Activated CD4-positive, alpha-beta T cell treated with anti-CD3 and anti-CD28 coated beads for 4 hours (primary cell): ENCODE results near the gene MNAT1.

ENCODE experiments used
- DNase-seq, 2 donors: peaks; one replicate each; pipeline ENCODE4 v3.0.0-alpha.2; 2020

Gene MNAT1

DNA sequence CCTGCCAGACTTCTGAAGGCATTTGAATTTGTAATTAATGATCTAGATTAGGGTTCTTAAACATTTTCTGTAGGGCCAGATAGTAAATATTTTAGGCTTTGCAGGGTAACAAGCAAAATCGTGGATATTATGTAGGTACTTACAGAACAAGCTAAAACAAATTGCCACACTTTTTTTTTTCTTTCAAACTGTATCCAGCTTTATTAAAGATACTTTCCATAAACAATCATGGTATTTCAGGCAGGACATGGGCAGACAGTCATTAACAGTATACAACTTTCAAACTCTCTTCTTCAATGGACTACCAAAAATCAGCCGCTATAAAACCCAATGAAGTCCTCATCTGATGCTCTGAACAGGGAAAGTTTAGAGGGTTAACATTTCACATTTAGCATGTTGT, 236.7 kb downstream of the MNAT1 start:
- no peak for DNase-seq

DNA sequence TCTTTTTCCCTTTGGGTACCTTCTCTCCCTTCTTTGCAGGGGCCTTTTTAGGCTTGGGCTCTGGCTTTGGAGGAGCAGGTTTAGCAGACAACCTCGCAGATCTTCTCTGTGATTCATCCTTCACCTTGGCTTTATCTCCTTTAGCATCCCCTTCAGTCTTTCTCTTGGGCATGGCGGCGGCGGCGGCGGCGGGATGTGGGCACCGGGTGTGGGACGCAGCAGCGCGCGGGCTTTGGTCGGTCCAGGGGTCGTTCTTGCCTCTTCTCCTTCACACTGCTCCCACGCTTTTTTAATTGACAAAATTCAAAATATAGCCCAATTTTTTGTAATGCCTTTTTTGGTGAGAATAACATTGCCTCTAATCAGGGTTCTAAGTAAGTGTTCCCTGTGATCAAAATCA, 237.7 kb downstream of the MNAT1 start:
- no peak for DNase-seq

DNA sequence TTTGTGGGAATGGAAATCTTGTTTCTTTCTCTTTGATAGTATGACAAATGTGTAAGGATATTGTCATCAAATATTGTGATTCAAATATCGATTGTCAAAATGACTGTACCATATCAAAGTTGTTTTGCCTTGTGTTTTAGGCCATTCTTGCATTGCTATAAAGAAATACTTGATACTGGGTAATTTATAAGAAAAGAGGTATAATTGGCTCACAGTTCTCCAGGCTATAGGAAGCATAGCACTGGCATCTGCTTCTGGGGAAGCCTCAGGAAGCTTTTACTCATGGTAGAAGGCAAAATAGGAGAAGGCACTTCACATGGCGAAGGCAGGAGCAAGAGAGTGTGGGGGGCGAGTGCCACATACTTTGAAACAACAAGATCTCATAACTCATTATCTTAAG, 238.5 kb downstream of the MNAT1 start:
- no peak for DNase-seq

DNA sequence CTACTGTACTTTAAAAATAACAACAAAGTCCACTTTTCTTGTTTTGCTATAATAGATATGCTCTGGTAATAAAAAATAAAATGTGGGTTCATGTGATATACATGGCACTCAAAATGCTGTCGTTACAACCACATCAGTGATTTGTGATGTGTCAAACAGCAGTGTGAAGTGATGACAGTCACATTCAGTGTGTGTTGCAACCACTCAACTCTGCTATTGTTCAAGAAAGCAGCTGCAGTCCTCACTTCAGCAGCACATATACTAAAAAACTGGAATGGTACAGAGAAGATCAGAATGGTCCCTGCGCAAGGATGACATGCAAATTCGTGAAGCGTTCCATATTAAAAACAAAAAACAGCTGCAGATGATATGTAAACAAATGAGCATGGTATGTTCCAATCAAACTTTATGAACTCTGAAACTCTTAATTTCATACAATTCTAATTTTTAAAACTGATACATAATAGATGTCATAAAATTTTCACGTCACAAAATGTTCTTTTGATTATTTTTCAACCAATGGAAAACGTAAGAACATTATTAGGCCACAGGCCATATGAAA, 239.6 kb downstream of the MNAT1 start:
- no peak for DNase-seq

DNA sequence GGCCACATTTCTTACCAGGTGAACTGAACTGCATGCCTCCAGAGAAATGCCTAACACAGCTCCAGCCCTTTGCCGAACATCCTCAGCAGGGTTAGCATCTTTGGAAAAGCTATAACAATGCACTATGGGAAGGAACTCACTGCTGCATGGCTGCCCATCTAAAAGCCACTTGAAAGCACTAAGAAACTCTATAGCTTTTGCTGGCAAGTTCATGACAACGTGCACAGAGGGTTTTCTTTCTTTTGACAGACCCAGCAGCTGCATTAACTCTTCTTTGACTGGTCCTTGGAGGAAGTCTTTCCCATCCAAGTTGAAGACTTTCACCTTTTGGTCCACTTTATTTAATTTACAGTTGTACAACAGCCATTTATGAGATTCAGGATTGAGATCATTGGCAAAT, 241.0 kb downstream of the MNAT1 start:
- no peak for DNase-seq

DNA sequence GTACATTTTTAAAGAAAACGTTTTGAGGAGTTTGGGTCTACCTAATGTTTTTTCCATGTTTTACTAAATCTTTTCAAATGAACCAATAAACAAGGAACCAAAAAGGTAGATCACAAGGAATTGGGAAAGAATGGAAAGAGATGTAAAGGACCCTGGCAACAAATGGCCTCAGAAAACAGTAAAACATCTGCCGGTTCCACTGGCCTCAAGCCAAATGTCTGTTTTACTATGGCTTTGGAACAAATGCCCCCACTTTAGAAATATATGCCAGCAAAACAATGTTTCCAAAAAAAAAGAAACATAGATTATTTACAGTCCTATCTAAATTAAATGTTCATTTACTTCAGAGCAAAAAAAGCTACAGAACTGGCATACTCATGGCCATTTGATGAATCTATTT, 243.3 kb downstream of the MNAT1 start:
- DNase-seq, result no peak

DNA sequence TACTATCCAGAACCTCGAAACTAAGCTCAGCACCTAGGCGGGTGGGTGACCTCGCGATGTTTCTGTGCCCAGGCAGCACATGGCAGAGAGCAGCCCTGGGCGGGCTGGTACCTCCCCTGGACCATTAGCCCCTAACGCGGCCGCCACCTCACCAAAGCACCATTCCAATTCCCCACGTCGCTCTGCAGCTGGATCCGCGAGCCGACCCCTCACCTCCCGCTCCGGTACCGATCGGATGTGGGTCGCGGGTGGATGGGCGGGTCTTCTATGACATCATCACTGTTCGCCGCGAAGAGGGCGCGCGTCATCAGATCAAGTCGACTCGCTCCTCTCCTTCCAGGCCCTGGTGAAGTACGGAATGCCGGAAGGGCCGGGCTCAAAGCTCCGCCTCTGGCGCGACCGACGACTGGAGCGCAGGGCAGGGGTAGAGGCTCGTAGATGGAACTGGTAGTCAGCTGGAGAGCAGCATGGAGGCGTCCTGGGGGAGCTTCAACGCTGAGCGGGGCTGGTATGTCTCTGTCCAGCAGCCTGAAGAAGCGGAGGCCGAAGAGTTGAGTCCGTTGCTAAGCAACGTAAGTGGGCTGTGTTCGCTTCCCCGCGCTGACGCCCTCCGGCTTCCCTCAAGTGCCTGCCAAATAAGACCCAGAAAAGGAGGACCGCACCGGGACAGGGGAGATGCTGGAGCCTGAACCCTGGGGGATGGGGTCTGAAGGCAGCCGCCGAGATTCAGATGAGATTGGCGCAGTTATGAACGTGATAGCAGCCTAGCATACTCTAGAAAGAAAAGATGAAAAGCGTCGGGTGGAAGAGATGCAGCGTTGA, 246.5 kb downstream of the MNAT1 start, which contains the start of the genes SLC38A6 and TRMT5:
Gene SLC38A6, plus strand, starts transcription at position 435 of the 822 bp plus-strand sequence. Its CDS starts 33 bp downstream, at position 468.
Gene TRMT5, minus strand, starts transcription at position 269 of the 822 bp plus-strand sequence. Its CDS starts 106 bp downstream, at position 163.
- peak; percentile 86 to 93 for DNase-seq

DNA sequence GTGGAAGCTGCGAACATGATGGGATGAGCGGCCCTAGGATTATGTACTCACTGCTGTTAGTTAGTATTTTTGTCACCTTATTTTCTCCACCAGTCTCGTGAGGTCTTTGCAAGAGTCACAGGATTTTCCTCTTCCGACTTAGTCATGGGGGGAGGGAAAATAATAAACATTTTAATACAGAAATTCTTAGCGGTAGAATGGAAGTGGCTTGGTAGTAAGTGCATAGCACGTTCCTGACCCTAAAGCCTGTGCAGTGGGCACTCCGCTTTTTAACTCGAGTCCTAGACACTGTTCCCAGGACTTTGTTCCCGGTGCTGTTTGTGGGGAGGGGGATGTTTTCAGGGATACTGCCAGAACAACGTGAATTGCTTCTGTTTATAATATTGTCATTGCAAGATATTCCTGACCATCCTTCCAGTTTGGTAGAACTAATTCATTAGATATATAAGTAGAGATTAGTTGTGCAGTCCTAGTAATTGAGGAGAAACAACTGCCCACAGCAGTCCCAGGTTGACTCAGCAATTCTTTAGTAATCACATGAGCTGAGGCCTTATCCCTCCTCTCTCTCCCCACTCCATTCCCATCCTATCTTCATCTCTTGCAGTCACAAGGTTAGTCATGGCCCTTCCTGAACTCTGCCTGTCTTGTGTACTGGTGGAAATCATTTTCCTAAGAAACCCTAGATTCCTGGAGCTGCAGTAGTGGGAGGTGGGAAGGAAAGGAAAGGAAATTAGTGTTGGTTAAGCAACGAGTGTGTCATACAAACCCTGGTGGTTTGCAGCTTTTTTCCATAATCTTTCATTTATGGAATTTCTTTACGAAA, 247.3 kb downstream of the MNAT1 start:
- DNase-seq, result no peak

DNA sequence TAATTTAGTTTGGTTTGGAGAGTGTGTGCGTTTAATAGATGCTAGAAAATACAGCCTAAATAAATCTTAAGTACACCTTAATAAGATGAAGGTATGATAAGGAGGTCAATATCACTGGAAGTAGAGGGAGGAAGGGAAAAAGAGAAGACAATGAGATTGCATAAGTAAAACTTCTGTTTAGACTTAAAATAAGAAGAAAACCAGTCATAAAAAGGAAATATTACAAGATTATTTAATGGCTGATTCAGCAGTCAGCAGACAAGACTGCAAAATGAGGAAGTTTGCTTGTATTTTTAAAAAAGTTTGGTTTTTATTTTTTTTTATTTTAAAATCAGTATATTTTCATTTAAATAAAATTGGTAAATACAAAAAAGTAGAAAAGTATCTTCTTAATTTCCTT, 249.6 kb downstream of the MNAT1 start:
- no peak for DNase-seq

DNA sequence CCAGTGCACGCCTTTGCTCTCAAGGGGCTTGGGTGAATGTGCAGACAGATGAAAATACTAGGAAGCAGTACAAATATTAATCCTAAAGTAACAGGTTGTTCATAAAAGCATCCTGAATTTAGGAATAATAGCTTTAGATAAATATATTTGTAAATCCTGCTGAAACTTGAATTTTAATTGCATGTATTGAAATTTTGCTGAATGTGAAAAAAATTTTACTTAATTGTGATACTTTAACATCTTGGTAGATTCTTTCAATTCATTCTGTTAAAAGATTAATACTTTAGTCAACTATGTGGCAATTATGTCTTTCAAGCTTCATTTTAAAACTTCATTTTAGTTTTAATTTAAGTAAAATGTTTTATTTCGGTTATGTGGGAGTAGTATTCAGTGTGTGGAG, 251.9 kb downstream of the MNAT1 start:
- no peak for DNase-seq

DNA sequence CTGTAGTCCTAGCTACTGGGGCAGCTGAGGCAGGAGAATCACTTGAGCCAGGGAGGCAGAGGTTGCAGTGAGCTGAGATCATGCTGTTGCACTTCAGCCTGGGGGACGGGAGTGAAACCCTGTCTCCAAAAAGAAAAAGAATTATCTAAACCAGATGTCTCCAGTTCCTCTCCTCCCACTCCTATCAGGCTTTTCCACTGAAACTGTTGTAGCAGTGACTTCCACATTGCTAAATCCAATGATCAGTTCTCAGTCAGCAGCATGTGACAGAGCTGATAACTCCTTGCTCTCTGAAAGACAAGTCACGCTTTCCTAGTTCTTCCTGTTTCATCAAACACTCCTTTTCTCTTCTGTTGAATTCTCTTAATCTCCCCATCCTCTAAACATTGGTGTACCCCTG, 255.0 kb downstream of the MNAT1 start:
- no peak for DNase-seq

DNA sequence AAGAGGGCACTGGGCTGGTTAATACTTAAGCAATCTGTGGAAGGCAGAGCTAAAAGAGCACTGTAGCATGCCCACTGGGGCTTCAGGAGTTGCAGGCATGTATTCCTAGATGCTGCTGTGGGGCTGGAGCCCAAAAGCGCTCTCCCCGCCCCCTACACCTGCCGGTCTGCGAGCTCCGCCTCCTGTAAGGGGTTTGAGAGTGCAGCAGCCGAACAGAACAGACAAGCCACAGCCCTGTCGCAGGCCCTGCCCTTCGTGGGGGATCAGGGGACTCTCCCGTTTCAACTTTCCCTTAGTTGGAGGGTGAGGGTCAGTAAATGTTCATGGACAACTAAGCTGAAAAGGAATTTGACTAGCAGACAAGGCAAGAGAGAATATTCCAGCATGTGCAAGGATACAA, 264.1 kb downstream of the MNAT1 start:
- DNase-seq, result no peak

DNA sequence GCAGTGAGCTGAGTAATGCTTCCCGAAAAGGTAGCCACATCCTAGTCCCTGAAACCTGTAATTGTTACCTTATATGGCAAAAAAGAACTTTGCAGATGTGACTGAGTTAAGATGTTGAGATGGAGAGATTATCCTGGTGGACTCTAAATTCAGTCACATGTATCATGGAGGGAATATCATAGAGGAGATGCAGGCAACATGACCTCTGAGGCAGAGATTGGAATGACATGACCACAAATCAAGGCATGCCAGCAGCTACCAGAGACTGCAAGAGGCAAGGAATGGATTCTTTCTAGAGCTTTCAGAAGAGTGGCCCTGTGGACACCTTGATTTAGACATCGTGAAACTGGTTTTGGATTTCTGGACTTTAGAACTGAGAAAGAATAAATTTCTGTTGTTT, 265.0 kb downstream of the MNAT1 start:
- no peak for DNase-seq

DNA sequence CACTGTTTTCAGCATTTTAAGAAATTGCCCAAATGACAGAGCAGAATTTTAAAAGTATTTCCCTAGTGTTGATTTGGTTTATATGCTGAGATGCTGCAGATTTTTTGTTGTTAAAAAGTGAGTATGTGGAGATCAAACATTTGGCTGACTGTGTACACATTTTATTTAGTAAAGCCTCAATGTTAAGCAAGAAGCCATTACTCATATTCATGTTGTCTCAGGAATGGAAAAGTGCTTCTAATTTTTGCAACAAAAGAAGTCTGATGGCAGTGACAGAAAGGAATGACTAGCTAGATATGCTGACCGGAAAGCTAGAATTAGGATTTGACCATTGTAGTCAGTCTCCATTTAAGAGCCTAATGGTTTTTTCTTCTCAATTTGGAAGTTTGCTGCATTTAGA, 269.0 kb downstream of the MNAT1 start:
- DNase-seq, result no peak

DNA sequence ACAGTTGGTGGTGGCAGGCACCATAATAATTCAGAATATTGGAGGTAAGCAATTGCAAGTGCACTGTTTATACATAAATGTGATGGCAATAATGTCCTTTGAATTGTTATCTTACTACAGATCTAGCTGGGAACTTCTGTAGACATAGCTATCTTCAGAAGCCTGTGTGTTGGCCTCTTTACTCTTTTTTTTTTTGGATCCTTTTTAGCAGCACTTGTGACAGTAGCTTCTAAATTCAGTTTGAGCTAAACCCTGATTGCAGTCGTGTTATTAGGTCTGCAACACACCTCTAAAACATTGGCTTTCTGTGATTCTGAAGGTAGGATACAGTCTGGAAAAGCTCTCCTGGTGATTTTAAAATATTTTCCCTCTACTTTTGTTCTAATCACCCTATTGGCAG, 285.0 kb downstream of the MNAT1 start:
- DNase-seq, result no peak
